ENCODE measurements around the gene CATSPER3.
"Not testable (repeated sequence)": the region's sequence is repeated elsewhere in the genome, so short reads cannot be mapped to it uniquely, and the experiment has no call there.

CATSPER3 gene

DNA sequence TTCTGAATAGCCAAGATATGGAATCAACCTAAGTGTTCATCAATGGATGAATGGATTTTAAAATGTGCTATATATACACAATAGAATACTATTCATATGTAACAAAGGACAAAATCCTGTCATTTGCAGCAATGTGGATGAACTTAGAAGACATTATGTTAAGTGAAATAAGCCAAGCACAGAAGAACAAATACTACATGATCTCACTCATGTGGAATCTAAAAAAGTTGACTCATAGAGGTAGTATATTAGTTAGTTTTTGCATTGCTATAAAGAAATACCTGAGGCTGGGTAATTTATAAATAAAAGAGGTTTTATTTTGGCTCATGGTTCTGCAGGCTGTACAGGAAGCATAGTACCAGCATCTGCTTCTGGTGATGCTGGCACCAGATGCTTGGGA is 8.1 kb downstream of the CATSPER3 start:
- H3K4me3 ChIP-seq (ENCODE audit: low read depth in 1 of 2, low read length in 2 of 2): no peak overlapping the region
- no peak overlapping the region for H3K27ac ChIP-seq (ENCODE audit: low read depth, low read length)
- H3K27me3 ChIP-seq (ENCODE audit: control insufficient read depth in 1 of 2, insufficient read depth in 2 of 2, low read length in 2 of 2): no peaks in the 10 kb centered on the region
- no peak overlapping the region for H3K9ac ChIP-seq (ENCODE audit: low read length)
- H3K9me3 ChIP-seq (ENCODE audit: low read length): no peaks in the 10 kb centered on the region
- H3K36me3 ChIP-seq (ENCODE audit: insufficient read depth, low read length): no peaks in the 10 kb centered on the region
- no peaks in the 10 kb centered on the region for H3K4me1 ChIP-seq (ENCODE audit: insufficient read depth, low read length)

DNA sequence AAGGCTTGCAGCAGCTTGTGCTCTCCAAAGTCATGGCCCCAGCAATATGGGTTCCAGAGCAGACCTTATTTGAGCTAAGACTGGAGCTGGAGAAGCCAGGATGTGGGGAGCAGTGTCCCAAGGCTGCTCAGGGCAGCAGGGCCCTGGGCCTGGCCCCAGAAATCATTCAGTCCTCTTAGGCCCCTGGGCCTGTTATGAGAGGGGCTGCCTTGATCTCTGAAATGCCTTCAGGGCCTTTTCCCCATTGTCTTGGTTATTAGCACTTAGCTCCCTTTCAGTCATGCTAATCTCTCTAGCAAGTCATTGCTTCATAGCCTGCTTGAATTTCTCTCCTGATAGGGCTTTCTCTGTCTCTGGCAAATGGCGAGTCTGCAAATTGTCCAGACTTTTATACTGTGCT is 9.1 kb downstream of the CATSPER3 start:
- Histone ChIP-seq H3K9me3 (ENCODE audit: low read length) (no peaks in the 10 kb centered on the region), H3K27me3 (ENCODE audit: control insufficient read depth in 1 of 2, insufficient read depth in 2 of 2, low read length in 2 of 2) (no peaks in the 10 kb centered on the region), H3K9ac (ENCODE audit: low read length) (no peak overlapping the region), H3K27ac (ENCODE audit: low read depth, low read length) (no peak overlapping the region), H3K4me3 (ENCODE audit: low read depth in 1 of 2, low read length in 2 of 2) (no peak overlapping the region), H3K36me3 (ENCODE audit: insufficient read depth, low read length) (no peaks in the 10 kb centered on the region), H3K4me1 (ENCODE audit: insufficient read depth, low read length) (no peaks in the 10 kb centered on the region)

DNA sequence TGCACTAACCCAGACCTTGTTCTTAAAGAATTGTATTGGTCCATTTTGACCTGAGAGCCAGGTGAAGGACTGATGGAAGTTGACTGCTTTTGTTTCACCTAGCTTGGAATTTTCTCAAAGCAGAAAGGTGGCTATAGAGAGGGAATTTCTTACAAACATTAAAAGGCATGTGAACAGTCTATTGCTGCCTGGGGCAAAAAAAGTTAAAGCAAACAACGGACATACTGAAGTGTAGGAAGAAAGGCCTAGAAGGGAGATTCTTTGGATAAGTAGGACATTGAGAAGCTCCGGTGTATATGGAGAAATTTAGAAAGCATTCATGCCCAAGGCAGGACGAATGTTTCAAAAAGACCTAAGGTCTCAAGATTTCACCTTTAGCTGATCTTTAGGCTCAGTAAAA is 11.7 kb downstream of the CATSPER3 start:
- H3K9me3 ChIP-seq (ENCODE audit: low read length): peaks cover 13% of the 10 kb centered on the region

DNA sequence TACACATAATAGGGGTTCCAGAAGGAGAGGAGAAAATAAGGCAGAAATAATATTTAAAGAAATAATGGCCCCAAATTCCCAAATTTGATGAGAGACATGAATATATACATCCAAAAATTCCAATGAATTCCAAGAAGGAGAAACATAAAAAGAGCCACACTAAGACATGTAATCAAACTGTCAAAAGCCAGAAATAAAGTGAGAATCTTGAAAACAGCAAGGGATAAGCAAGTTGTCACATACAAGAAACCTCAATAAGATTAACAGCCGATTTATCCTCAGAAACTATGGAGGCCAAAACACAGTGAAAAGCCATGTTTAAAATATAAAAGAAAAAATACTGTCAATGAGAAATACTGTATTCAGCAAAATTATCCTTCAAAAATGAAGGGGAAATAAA is 14.5 kb downstream of the CATSPER3 start:
- Histone ChIP-seq H3K36me3 (ENCODE audit: insufficient read depth, low read length) (no peaks in the 10 kb centered on the region), H3K4me1 (ENCODE audit: insufficient read depth, low read length) (no peaks in the 10 kb centered on the region), H3K9me3 (ENCODE audit: low read length) (peaks cover 13% of the 10 kb centered on the region), H3K4me3 (ENCODE audit: low read depth in 1 of 2, low read length in 2 of 2) (no peak overlapping the region), H3K27me3 (ENCODE audit: control insufficient read depth in 1 of 2, insufficient read depth in 2 of 2, low read length in 2 of 2) (no peaks in the 10 kb centered on the region), H3K9ac (ENCODE audit: low read length) (no peak overlapping the region), H3K27ac (ENCODE audit: low read depth, low read length) (no peak overlapping the region)

More for the DNA sequence above, 11.7 kb downstream of the CATSPER3 start:
- Histone ChIP-seq H3K4me1 (ENCODE audit: insufficient read depth, low read length) (no peaks in the 10 kb centered on the region), H3K36me3 (ENCODE audit: insufficient read depth, low read length) (no peaks in the 10 kb centered on the region), H3K27me3 (ENCODE audit: control insufficient read depth in 1 of 2, insufficient read depth in 2 of 2, low read length in 2 of 2) (no peaks in the 10 kb centered on the region), H3K9ac (ENCODE audit: low read length) (no peak overlapping the region), H3K27ac (ENCODE audit: low read depth, low read length) (no peak overlapping the region), H3K4me3 (ENCODE audit: low read depth in 1 of 2, low read length in 2 of 2) (no peak overlapping the region)

DNA sequence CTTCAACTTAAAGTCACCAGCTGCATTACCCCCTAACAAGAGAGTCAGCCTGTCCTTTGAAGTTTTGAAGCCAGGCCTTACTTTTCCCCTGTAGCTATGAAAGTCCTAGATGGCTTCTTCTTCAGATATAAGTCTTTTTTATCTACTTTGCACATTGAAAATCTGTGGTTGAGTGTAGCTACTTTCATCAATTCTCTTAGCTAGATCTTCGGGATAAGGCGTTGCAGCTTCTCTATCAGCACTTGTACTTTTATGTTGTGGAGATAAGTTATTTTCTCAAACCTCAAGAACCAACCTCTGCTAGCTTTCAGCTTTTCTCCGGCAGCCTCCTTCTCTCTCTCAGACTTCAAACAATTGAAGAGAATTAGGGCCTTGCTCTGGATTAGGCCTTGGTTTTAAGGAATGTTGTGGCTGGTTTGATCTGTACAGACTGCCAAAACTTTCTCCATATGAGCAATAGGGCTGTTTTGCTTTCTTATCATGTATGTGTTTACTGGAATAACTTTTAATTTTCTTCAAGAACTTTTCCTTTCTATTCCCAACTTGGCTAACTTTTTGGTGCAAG is 21.6 kb downstream of the CATSPER3 start:
- Histone ChIP-seq H3K27ac (ENCODE audit: low read depth, low read length) (no peak overlapping the region), H3K4me3 (ENCODE audit: low read depth in 1 of 2, low read length in 2 of 2) (no peak overlapping the region), H3K27me3 (ENCODE audit: control insufficient read depth in 1 of 2, insufficient read depth in 2 of 2, low read length in 2 of 2) (no peaks in the 10 kb centered on the region), H3K9me3 (ENCODE audit: low read length) (no peaks in the 10 kb centered on the region), H3K4me1 (ENCODE audit: insufficient read depth, low read length) (no peaks in the 10 kb centered on the region), H3K36me3 (ENCODE audit: insufficient read depth, low read length) (no peaks in the 10 kb centered on the region), H3K9ac (ENCODE audit: low read length) (no peak overlapping the region)

DNA sequence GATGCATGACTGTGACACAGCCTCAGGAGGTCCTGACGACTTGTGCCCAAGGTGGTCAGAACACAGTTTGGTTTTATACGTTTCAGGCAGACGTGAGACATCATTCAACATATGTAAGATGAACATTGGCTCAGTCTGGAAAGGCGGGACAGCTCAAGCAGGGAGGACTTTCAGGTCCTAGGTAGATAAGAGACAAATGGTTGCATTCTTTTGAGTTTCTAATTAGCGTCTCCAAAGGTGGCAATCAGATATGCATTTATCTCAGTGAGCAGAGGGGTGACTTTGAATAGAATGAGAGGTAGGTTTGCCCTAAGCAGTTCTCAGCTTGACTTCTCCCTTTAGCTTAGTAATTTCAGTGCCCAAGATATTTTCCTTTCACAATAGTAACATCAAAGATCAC is 22.5 kb downstream of the CATSPER3 start:
- not testable (repeated sequence) for H3K9ac ChIP-seq (ENCODE audit: low read length); H3K4me3 ChIP-seq (ENCODE audit: low read depth in 1 of 2, low read length in 2 of 2); H3K27ac ChIP-seq (ENCODE audit: low read depth, low read length); H3K9me3 ChIP-seq (ENCODE audit: low read length); H3K4me1 ChIP-seq (ENCODE audit: insufficient read depth, low read length); H3K27me3 ChIP-seq (ENCODE audit: control insufficient read depth in 1 of 2, insufficient read depth in 2 of 2, low read length in 2 of 2); H3K36me3 ChIP-seq (ENCODE audit: insufficient read depth, low read length)

DNA sequence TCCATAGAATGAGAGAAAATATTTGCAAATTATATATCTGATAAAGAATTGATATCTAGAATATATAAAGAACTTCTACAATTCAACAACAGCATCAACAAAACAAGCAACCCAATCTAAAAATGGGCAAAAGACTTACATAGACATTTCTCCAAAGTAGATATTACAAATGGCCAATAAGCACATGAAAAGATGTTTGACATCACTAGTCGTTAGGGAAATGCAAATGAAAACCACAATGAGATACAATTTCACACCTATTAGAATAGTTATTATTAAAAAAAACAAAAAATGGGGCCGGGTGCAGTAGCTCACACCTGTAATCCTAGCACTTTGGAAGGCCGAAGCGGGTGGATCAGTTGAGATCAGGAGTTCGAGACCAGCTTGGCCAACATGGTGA is 24.4 kb downstream of the CATSPER3 start:
- Histone ChIP-seq H3K27ac (ENCODE audit: low read depth, low read length) (no peak overlapping the region), H3K4me3 (ENCODE audit: low read depth in 1 of 2, low read length in 2 of 2) (no peak overlapping the region), H3K4me1 (ENCODE audit: insufficient read depth, low read length) (no peaks in the 10 kb centered on the region), H3K27me3 (ENCODE audit: control insufficient read depth in 1 of 2, insufficient read depth in 2 of 2, low read length in 2 of 2) (no peaks in the 10 kb centered on the region), H3K36me3 (ENCODE audit: insufficient read depth, low read length) (no peaks in the 10 kb centered on the region), H3K9me3 (ENCODE audit: low read length) (no peaks in the 10 kb centered on the region), H3K9ac (ENCODE audit: low read length) (no peak overlapping the region)

DNA sequence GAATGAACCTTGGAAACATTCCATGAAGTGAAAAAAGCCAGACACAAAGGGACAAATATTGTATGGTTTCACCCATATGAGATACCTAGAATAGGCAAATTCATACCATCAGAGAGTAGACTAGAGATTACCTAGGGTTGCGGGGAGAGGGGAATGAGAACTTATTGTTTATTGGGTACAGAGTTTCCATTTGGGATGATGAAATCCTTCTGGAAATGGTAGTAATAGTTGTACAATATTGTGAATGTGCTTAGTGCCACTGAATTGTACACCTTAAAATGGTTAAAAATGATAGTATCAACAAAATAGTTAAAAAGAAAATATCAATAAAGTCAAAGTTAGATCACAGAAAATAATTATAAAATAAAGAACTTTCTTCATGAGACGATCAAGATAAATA is 25.5 kb downstream of the CATSPER3 start:
- no peaks in the 10 kb centered on the region for H3K27me3 ChIP-seq (ENCODE audit: control insufficient read depth in 1 of 2, insufficient read depth in 2 of 2, low read length in 2 of 2)
- no peak overlapping the region for H3K27ac ChIP-seq (ENCODE audit: low read depth, low read length)

DNA sequence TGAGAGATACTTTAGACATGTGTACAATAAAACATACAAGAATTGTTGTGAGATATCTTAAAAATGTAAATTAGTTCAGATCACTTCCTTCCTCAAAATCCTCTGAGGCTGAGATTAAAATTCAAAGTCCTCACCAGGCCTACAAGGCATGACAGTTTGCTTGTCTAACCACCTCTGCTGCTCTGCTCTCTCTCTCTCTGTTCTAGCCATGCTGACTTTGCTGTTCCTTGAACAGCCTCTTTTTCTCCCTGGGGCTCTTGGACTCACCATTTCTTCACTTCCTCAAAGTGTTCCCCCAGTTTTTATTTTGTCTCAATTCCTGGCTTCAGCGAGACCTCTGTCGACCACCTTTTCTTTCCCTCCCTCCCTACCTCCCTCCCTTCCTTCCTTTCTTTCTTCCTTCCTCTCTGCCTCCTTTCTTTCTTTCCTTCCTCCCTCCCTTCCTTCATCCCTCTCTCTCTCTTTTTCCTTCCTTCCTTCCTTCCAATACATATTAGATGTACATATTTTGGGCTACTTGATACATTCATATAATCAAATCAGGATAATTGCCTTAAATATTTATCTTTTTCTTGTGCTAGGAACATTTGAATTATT is 27.0 kb downstream of the CATSPER3 start:
- no peak overlapping the region for H3K4me3 ChIP-seq (ENCODE audit: low read depth in 1 of 2, low read length in 2 of 2)
- H3K4me1 ChIP-seq (ENCODE audit: insufficient read depth, low read length): no peaks in the 10 kb centered on the region
- no peaks in the 10 kb centered on the region for H3K36me3 ChIP-seq (ENCODE audit: insufficient read depth, low read length)
- no peak overlapping the region for H3K9ac ChIP-seq (ENCODE audit: low read length)
- H3K9me3 ChIP-seq (ENCODE audit: low read length): no peaks in the 10 kb centered on the region
- no peaks in the 10 kb centered on the region for H3K27me3 ChIP-seq (ENCODE audit: control insufficient read depth in 1 of 2, insufficient read depth in 2 of 2, low read length in 2 of 2)
- no peak overlapping the region for H3K27ac ChIP-seq (ENCODE audit: low read depth, low read length)

More for the DNA sequence above, 25.5 kb downstream of the CATSPER3 start:
- Histone ChIP-seq H3K36me3 (ENCODE audit: insufficient read depth, low read length) (no peaks in the 10 kb centered on the region), H3K9ac (ENCODE audit: low read length) (no peak overlapping the region), H3K4me3 (ENCODE audit: low read depth in 1 of 2, low read length in 2 of 2) (no peak overlapping the region), H3K9me3 (ENCODE audit: low read length) (no peaks in the 10 kb centered on the region), H3K4me1 (ENCODE audit: insufficient read depth, low read length) (no peaks in the 10 kb centered on the region)

DNA sequence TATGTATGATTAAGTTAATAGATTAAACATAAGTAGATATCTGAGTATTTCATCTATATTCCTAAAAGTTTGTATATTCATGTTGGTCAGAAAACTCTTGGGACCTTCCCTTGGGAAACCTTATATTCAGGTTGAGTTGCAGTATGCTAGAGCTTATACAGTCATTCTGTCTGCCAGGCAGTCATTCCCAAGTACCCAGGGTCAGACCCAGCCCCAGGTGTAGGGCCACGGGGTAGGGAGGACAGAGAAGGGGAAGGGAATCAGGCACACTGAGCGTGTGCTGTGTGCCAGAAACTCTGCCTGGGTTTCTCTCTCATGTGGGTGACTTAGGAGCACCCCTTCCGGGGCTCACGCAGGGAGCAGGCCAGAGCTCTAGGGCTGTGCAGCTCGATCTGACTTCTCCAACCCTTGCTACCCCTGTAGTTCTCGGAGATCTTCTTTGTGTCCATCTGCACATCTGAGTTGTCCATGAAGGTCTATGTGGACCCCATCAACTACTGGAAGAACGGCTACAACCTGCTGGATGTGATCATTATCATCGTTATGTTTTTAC is 28.2 kb downstream of the CATSPER3 start:
- Histone ChIP-seq H3K4me3 (ENCODE audit: low read depth in 1 of 2, low read length in 2 of 2) (no peak overlapping the region), H3K9me3 (ENCODE audit: low read length) (no peaks in the 10 kb centered on the region)

DNA sequence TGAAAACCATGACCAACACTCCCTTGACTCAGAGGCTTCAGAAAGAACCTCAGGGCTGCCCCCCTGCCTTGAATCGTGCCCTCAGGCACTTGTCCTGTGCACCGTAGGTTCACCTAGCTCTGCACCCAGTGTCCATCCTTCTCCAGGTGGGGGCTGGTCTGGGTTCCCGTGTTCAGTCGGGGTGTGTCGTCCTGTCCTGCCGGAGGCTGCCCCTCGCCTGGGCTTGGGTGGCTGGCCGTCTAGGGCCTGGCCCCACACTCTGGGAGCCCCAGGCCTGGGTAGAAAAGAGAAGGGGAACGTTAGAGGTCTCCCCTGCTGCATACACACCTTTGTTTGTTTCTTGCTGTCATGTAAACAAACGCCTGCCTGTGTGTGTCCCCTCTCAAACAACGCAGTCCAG is 29.3 kb downstream of the CATSPER3 start:
- Histone ChIP-seq H3K4me3 (ENCODE audit: low read depth in 1 of 2, low read length in 2 of 2) (no peak overlapping the region), H3K27ac (ENCODE audit: low read depth, low read length) (no peak overlapping the region), H3K9ac (ENCODE audit: low read length) (no peak overlapping the region), H3K4me1 (ENCODE audit: insufficient read depth, low read length) (no peaks in the 10 kb centered on the region), H3K27me3 (ENCODE audit: control insufficient read depth in 1 of 2, insufficient read depth in 2 of 2, low read length in 2 of 2) (no peaks in the 10 kb centered on the region), H3K9me3 (ENCODE audit: low read length) (no peaks in the 10 kb centered on the region), H3K36me3 (ENCODE audit: insufficient read depth, low read length) (no peaks in the 10 kb centered on the region)

More for the DNA sequence above, 28.2 kb downstream of the CATSPER3 start:
- H3K4me1 ChIP-seq (ENCODE audit: insufficient read depth, low read length): no peaks in the 10 kb centered on the region
- H3K36me3 ChIP-seq (ENCODE audit: insufficient read depth, low read length): no peaks in the 10 kb centered on the region
- H3K27ac ChIP-seq (ENCODE audit: low read depth, low read length): no peak overlapping the region
- H3K9ac ChIP-seq (ENCODE audit: low read length): no peak overlapping the region
- no peaks in the 10 kb centered on the region for H3K27me3 ChIP-seq (ENCODE audit: control insufficient read depth in 1 of 2, insufficient read depth in 2 of 2, low read length in 2 of 2)

DNA sequence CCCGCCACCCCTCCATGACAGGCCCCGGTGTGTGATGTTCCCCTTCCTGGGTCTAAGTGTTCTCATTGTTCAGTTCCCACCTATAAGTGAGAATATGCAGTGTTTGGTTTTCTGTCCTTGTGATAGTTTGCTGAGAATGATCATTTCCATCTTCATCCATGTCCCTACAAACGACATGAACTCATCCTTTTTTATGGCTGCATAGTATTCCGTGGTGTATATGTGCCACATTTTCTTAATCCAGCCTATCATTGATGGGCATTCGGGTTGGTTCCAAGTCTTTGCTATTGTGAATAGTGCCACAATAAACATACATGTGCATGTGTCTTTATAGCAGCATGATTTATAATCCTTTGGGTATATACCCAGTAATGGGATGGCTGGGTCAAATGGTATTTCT is 30.4 kb downstream of the CATSPER3 start:
- H3K4me3 ChIP-seq (ENCODE audit: low read depth in 1 of 2, low read length in 2 of 2); H3K36me3 ChIP-seq (ENCODE audit: insufficient read depth, low read length); H3K9ac ChIP-seq (ENCODE audit: low read length); H3K27me3 ChIP-seq (ENCODE audit: control insufficient read depth in 1 of 2, insufficient read depth in 2 of 2, low read length in 2 of 2); H3K27ac ChIP-seq (ENCODE audit: low read depth, low read length); H3K9me3 ChIP-seq (ENCODE audit: low read length); H3K4me1 ChIP-seq (ENCODE audit: insufficient read depth, low read length): not testable (repeated sequence)
